Hepatocyte (in vitro differentiated cells): ENCODE data around the gene STAT1. TPM values are rescaled to one million over a fixed set of nuclear protein-coding genes. Genes with fewer than 3 reads are reported as not detected.

Source experiments
- DNase-seq: peaks from one replicate; pipeline ENCODE4 v3.0.0-alpha.2; 2016; ENCODE audit warnings: low spot score
- H2AFZ ChIP-seq: fragments of 200-600 bp; sonication (generic); 2 replicates; pipeline ENCODE4 v1.6.0; 2016; ENCODE audit warnings: antibody characterized with exemption, mild to moderate bottlenecking
- H3K27ac ChIP-seq: fragments of 200-600 bp; sonication (generic); 2 replicates; pipeline ENCODE4 v1.5.1; 2016; ENCODE audit warnings: mild to moderate bottlenecking
- H3K27me3 ChIP-seq: fragments of 200-600 bp; sonication (generic); 2 replicates; pipeline ENCODE4 v1.6.1; 2016
- H3K36me3 ChIP-seq: fragments of 200-600 bp; sonication (generic); replicated peaks from 2 replicates; pipeline ENCODE4 v1.5.1; 2016; ENCODE audit warnings: low read depth; ENCODE audit not compliant: insufficient read depth
- H3K4me1 ChIP-seq: fragments of 200-600 bp; sonication (generic); 2 replicates; pipeline ENCODE4 v1.5.1; 2016; ENCODE audit warnings: mild to moderate bottlenecking, moderate library complexity; ENCODE audit not compliant: insufficient read depth
- H3K4me2 ChIP-seq: fragments of 200-600 bp; sonication (generic); 2 replicates; pipeline ENCODE4 v1.6.0; 2016
- H3K4me3 ChIP-seq: fragments of 200-600 bp; sonication (generic); 2 replicates; pipeline ENCODE4 v1.5.1; 2016; ENCODE audit warnings: mild to moderate bottlenecking
- H3K79me2 ChIP-seq: fragments of 200-600 bp; sonication (generic); 2 replicates; pipeline ENCODE4 v1.6.0; 2017; ENCODE audit warnings: mild to moderate bottlenecking
- H3K9me2 ChIP-seq: fragments of 200-600 bp; sonication (generic); replicated peaks from 2 replicates; pipeline ENCODE4 v1.6.0; 2017; ENCODE audit warnings: mild to moderate bottlenecking; ENCODE audit not compliant: insufficient read depth
- H3K9me3 ChIP-seq: fragments of 200-600 bp; sonication (generic); 2 replicates; pipeline ENCODE4 v1.5.1; 2016; ENCODE audit warnings: low read depth, mild to moderate bottlenecking
- H4K20me1 ChIP-seq: fragments of 200-600 bp; sonication (generic); 2 replicates; pipeline ENCODE4 v1.6.0; 2016; ENCODE audit warnings: mild to moderate bottlenecking; ENCODE audit not compliant: insufficient read depth, poor library complexity, severe bottlenecking
- EZH2 ChIP-seq: fragments of 200-600 bp; sonication (generic); IDR thresholded peaks from 2 replicates; pipeline ENCODE4 v1.6.1; 2016; ENCODE audit warnings: antibody characterized with exemption, mild to moderate bottlenecking, borderline replicate concordance
- EZH2phosphoT487 ChIP-seq: fragments of 200-600 bp; sonication (generic); IDR thresholded peaks from one replicate; pipeline ENCODE4 v1.6.1; 2018; ENCODE audit warnings: antibody characterized with exemption, mild to moderate bottlenecking, low read depth, moderate library complexity; ENCODE audit not compliant: unreplicated experiment, severe bottlenecking
- WGBS: methylation state at CpG from one replicate; pipeline ENCODE4 v1.1.6; 2016; ENCODE audit warnings: low lambda C conversion rate; ENCODE audit errors: missing lambda C conversion rate; 5-methylcytosine and 5-hydroxymethylcytosine counted together
- polyA plus RNA-seq: library from polyadenylated mRNA; unstranded; fragments of >200 nt; fragmentation: Nextera tagmentation; extraction: Ambion mirVana; gene quantifications from 2 replicates; pipeline ENCODE4 v1.2.1, GENCODE V29; 2016
- total RNA-seq: library from RNA; depleted of rRNA; stranded (reverse); fragments of >200 nt; gene quantifications from 2 replicates; pipeline ENCODE4 v1.2.3, GENCODE V29; 2014
- TF ChIP-seq, protein P1 (sequence below): fragments of 200-600 bp; sonication (generic); IDR thresholded peaks from 2 replicates; pipeline ENCODE4 v1.5.1; 2016; ENCODE audit warnings: antibody characterized with exemption, mild to moderate bottlenecking; ENCODE audit not compliant: poor library complexity

Gene STAT1
- total and polyA plus RNA-seq, 2 experiments from 2014 or later = 53.3 to 124 TPM

GRCh38 chr2:191019376-191019775, 5.4 kb upstream of the STAT1 start:
- Histone ChIP-seq H4K20me1 (no peaks in the 10 kb centered on the region), H3K9me3 (no peaks in the 10 kb centered on the region), H3K36me3 (no peaks in the 10 kb centered on the region), H3K4me3 (no peak overlapping the region), H3K4me2 (peak overlapping the region; percentile 73), H3K79me2 (peaks cover 2% of the 10 kb centered on the region), H3K27ac (no peak overlapping the region), H3K9me2 (no peaks in the 10 kb centered on the region), H3K4me1 (peaks cover 17% of the 10 kb centered on the region), H2AFZ (no peak overlapping the region), H3K27me3 (no peaks in the 10 kb centered on the region)
- DNase-seq = no peak
- TF ChIP-seq EZH2 = no peak
- WGBS = 92% methylated on average over 3 of the region's 3 CpGs

GRCh38 chr2:191018643-191019119, 4.7 kb upstream of the STAT1 start:
- no peak overlapping the region for H2AFZ ChIP-seq
- no peak overlapping the region for H3K4me2 ChIP-seq
- no peaks in the 10 kb centered on the region for H3K9me3 ChIP-seq

GRCh38 chr2:191018048-191018447, 4.1 kb upstream of the STAT1 start:
- no peak overlapping the region for H3K4me2 ChIP-seq
- DNase-seq = no peak
- TF ChIP-seq, protein P1, sequence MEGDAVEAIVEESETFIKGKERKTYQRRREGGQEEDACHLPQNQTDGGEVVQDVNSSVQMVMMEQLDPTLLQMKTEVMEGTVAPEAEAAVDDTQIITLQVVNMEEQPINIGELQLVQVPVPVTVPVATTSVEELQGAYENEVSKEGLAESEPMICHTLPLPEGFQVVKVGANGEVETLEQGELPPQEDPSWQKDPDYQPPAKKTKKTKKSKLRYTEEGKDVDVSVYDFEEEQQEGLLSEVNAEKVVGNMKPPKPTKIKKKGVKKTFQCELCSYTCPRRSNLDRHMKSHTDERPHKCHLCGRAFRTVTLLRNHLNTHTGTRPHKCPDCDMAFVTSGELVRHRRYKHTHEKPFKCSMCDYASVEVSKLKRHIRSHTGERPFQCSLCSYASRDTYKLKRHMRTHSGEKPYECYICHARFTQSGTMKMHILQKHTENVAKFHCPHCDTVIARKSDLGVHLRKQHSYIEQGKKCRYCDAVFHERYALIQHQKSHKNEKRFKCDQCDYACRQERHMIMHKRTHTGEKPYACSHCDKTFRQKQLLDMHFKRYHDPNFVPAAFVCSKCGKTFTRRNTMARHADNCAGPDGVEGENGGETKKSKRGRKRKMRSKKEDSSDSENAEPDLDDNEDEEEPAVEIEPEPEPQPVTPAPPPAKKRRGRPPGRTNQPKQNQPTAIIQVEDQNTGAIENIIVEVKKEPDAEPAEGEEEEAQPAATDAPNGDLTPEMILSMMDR = no peak
- TF ChIP-seq EZH2phosphoT487 (no peak), EZH2 (no peak)
- H2AFZ ChIP-seq = no peak overlapping the region
- H4K20me1 ChIP-seq = peaks cover 3% of the 10 kb centered on the region
- H3K27me3 ChIP-seq = no peaks in the 10 kb centered on the region
- no peak overlapping the region for H3K27ac ChIP-seq
- peaks cover 8% of the 10 kb centered on the region for H3K79me2 ChIP-seq
- H3K9me3 ChIP-seq = no peaks in the 10 kb centered on the region
- no peaks in the 10 kb centered on the region for H3K9me2 ChIP-seq
- 97% methylated on average over 1 of the region's 1 CpG for WGBS
- H3K4me1 ChIP-seq = peaks cover 17% of the 10 kb centered on the region
- H3K4me3 ChIP-seq = no peak overlapping the region
- H3K36me3 ChIP-seq = no peaks in the 10 kb centered on the region

More at GRCh38 chr2:191018643-191019119, 4.7 kb upstream of the STAT1 start:
- H3K4me1 ChIP-seq = peaks cover 17% of the 10 kb centered on the region
- no peaks in the 10 kb centered on the region for H3K36me3 ChIP-seq
- no peaks in the 10 kb centered on the region for H3K9me2 ChIP-seq
- H3K4me3 ChIP-seq = no peak overlapping the region
- no peaks in the 10 kb centered on the region for H4K20me1 ChIP-seq
- H3K27ac ChIP-seq = no peak overlapping the region
- no peak for DNase-seq
- no peaks in the 10 kb centered on the region for H3K27me3 ChIP-seq
- TF ChIP-seq, protein P1 = no peak
- TF ChIP-seq EZH2 (no peak), EZH2phosphoT487 (no peak)
- peaks cover 2% of the 10 kb centered on the region for H3K79me2 ChIP-seq
- 78% methylated on average over 3 of the region's 3 CpGs for WGBS

GRCh38 chr2:191015831-191016230, 1.9 kb upstream of the STAT1 start:
- H3K27me3 ChIP-seq = no peaks in the 10 kb centered on the region
- H3K36me3 ChIP-seq = no peaks in the 10 kb centered on the region
- no peak overlapping the region for H3K4me2 ChIP-seq
- H3K79me2 ChIP-seq = peaks cover 28% of the 10 kb centered on the region
- no peak for DNase-seq
- H3K4me3 ChIP-seq = no peak overlapping the region
- 89% methylated on average over 8 of the region's 8 CpGs for WGBS
- H4K20me1 ChIP-seq = peaks cover 4% of the 10 kb centered on the region
- H3K27ac ChIP-seq = no peak overlapping the region
- H2AFZ ChIP-seq = no peak overlapping the region
- TF ChIP-seq EZH2 = no peak
- TF ChIP-seq, protein P1 = no peak
- no peak for TF ChIP-seq EZH2phosphoT487
- peaks cover 18% of the 10 kb centered on the region for H3K4me1 ChIP-seq
- no peaks in the 10 kb centered on the region for H3K9me3 ChIP-seq
- H3K9me2 ChIP-seq = no peaks in the 10 kb centered on the region
